A549 (cell line): ENCODE data around the gene HLF. TPM values are rescaled to one million over a fixed set of nuclear protein-coding genes. Genes with fewer than 3 reads are reported as not detected.
A peak's percentile ranks its signal among the peaks of the same experiment; 100 is the strongest.

Experiments used
- ATAC-seq, 2 experiments: fragments of 200-7000 bp in 1 of 2; fragments of >200 bp in 1 of 2; cut with Nextera tagmentation in 1 of 2; cut with Tn5 transposase in 1 of 2; 3 replicates each; pipeline versions ENCODE4 v1.8.0 to v1.9.1; 2018 to 2020; ENCODE audit warnings: mild to moderate bottlenecking in 1 of 2, moderate library complexity in 1 of 2
- CTCF ChIA-PET: fragments of 300-600 bp; sonication (Branson Sonifier 250); formaldehyde crosslinking; extraction: SDS; loops from one replicate; lab custom pipeline; 2021; ENCODE audit warnings: antibody characterized with exemption, inconsistent platforms; lab: Yijun Ruan, JAX
- POLR2A ChIA-PET: fragments of 350-600 bp; formaldehyde crosslinking; extraction: SDS; loops from one replicate; lab custom pipeline; 2021; ENCODE audit warnings: antibody characterized with exemption, inconsistent platforms; lab: Yijun Ruan, JAX
- DNase-seq, 2 experiments: peaks; one replicate each; pipeline versions ENCODE4 v3.0.0 to v3.0.0-alpha.2; 2011 to 2016; ENCODE audit warnings: low read depth in 1 of 2, low spot score in 1 of 2
- FAIRE-seq: peaks from 2 replicates; lab custom pipeline; 2011; peaks lifted over from hg19 to GRCh38; lab: Jason Lieb, UNC
- H3K27ac ChIP-seq, 2 experiments: fragments of >200 bp; sonication (Bioruptor Twin); formaldehyde crosslinking; 3 replicates each; pipeline ENCODE4 v1.5.1; 2016 to 2017
- H3K4me1 ChIP-seq: fragments of >200 bp; sonication (Bioruptor Twin); formaldehyde crosslinking; 3 replicates; pipeline ENCODE4 v1.6.1; 2016
- H3K4me2 ChIP-seq: fragments of >200 bp; sonication (Bioruptor Twin); formaldehyde crosslinking; 3 replicates; pipeline ENCODE4 v1.6.1; 2016
- H3K4me3 ChIP-seq: fragments of >200 bp; sonication (Bioruptor Twin); formaldehyde crosslinking; 3 replicates; pipeline ENCODE4 v1.5.1; 2016
- H3K9me3 ChIP-seq: fragments of >200 bp; sonication (Bioruptor Twin); formaldehyde crosslinking; 3 replicates; pipeline ENCODE4 v1.6.1; 2016
- CBX8 ChIP-seq: fragments of 200-600 bp; sonication (generic); IDR thresholded peaks from 2 replicates; pipeline ENCODE4 v1.6.1; 2016
- ELK1 ChIP-seq: fragments of 150-350 bp; IDR thresholded peaks from 2 replicates; pipeline ENCODE4 v1.6.1; 2014; ENCODE audit warnings: low read depth, mild to moderate bottlenecking, low read length
- EP300 ChIP-seq, 2 experiments: fragments of >200 bp; sonication (Bioruptor Twin); formaldehyde crosslinking; IDR thresholded peaks; 2 replicates in 1 of 2; 3 replicates in 1 of 2; pipeline ENCODE4 v1.6.1; 2016 to 2017
- ESRRA ChIP-seq: fragments of 150-350 bp; IDR thresholded peaks from 2 replicates; pipeline ENCODE4 v1.6.1; 2014; ENCODE audit warnings: mild to moderate bottlenecking, low read length, borderline replicate concordance
- GATA3 ChIP-seq: IDR thresholded peaks from 2 replicates; pipeline ENCODE4 v1.6.1; 2012; ENCODE audit warnings: borderline replicate concordance
- HOXB5 ChIP-seq: fragments of 250-450 bp; sonication (Bioruptor Pico); IDR thresholded peaks from 2 replicates; pipeline ENCODE4 v1.5.0; 2020; ENCODE audit warnings: mild to moderate bottlenecking, moderate library complexity
- KDM5A ChIP-seq: fragments of 200-600 bp; sonication (generic); IDR thresholded peaks from 2 replicates; pipeline ENCODE4 v1.6.1; 2016; ENCODE audit warnings: antibody characterized with exemption, mild to moderate bottlenecking
- MAFK ChIP-seq: fragments of 450-650 bp; IDR thresholded peaks from 2 replicates; pipeline ENCODE4 v1.6.1; 2014; ENCODE audit not compliant: partially characterized antibody
- MAX ChIP-seq: IDR thresholded peaks from 2 replicates; pipeline ENCODE4 v1.6.1; 2012
- NFE2L2 ChIP-seq: fragments of 150-350 bp; conservative IDR thresholded peaks from 2 replicates; pipeline ENCODE4 v1.6.1; 2014; ENCODE audit warnings: low read length
- NPAS2 ChIP-seq: fragments of 250-450 bp; sonication (Bioruptor Pico); IDR thresholded peaks from 2 replicates; pipeline ENCODE4 v1.8.0; 2022; ENCODE audit warnings: mild to moderate bottlenecking, moderate library complexity, borderline replicate concordance
- PHF8 ChIP-seq: fragments of 200-600 bp; sonication (generic); IDR thresholded peaks from 2 replicates; pipeline ENCODE4 v1.6.1; 2016; ENCODE audit warnings: low read depth, mild to moderate bottlenecking, antibody characterized with exemption, moderate library complexity, borderline replicate concordance
- RAD21 ChIP-seq, 2 experiments: fragments of >200 bp in 1 of 2; sonication (Bioruptor Twin) in 1 of 2; formaldehyde crosslinking in 1 of 2; IDR thresholded peaks in 1 of 2; conservative IDR thresholded peaks in 1 of 2; 2 replicates in 1 of 2; 3 replicates in 1 of 2; pipeline ENCODE4 v1.6.1; 2012 to 2018; ENCODE audit warnings: inconsistent platforms in 1 of 2
- RARB ChIP-seq: fragments of 250-450 bp; sonication (Bioruptor Pico); IDR thresholded peaks from 2 replicates; pipeline ENCODE4 v1.8.0; 2021; ENCODE audit warnings: mild to moderate bottlenecking, moderate library complexity
- RNF2 ChIP-seq: fragments of 200-600 bp; sonication (generic); IDR thresholded peaks from 2 replicates; pipeline ENCODE4 v1.6.1; 2016; ENCODE audit warnings: low read depth, mild to moderate bottlenecking, antibody characterized with exemption, moderate library complexity, borderline replicate concordance
- SMC3 ChIP-seq: fragments of >200 bp; sonication (Bioruptor Twin); formaldehyde crosslinking; IDR thresholded peaks from 3 replicates; pipeline ENCODE4 v1.6.1; 2018; ENCODE audit warnings: inconsistent platforms
- TFCP2L1 ChIP-seq: fragments of 250-450 bp; sonication (Bioruptor Pico); IDR thresholded peaks from 2 replicates; pipeline ENCODE4 v1.5.0; 2021; ENCODE audit warnings: mild to moderate bottlenecking
- ZC3H11A ChIP-seq: fragments of 450-650 bp; IDR thresholded peaks from 2 replicates; pipeline ENCODE4 v1.6.1; 2014; ENCODE audit warnings: antibody characterized with exemption, mild to moderate bottlenecking
- ZFP36 ChIP-seq: fragments of 450-650 bp; IDR thresholded peaks from 2 replicates; pipeline ENCODE4 v1.6.1; 2014; ENCODE audit warnings: borderline replicate concordance; ENCODE audit not compliant: partially characterized antibody
- ZNF302 ChIP-seq: fragments of 250-450 bp; sonication (Bioruptor Pico); IDR thresholded peaks from 2 replicates; pipeline ENCODE4 v1.9.0; 2021; ENCODE audit warnings: inconsistent platforms, mild to moderate bottlenecking, moderate library complexity
- WGBS: methylation state at CpG from one replicate; pipeline ENCODE4 v1.1.6; 2017; ENCODE audit errors: missing lambda C conversion rate; 5-methylcytosine and 5-hydroxymethylcytosine counted together
- polyA plus RNA-seq, 4 experiments: library from polyadenylated mRNA; depleted of rRNA in 3 of 4; stranded (reverse); fragments of >200 nt; fragmentation: RNase III in 1 of 4; extraction: RNeasy Plus Mini Kit Qiagen cat#74134 plus additional on column Dnase treatment in 1 of 4; gene quantifications; 2 replicates in 3 of 4; 3 replicates in 1 of 4; pipeline ENCODE4 v1.2.3, GENCODE V29; 2011 to 2017
- TF ChIP-seq, protein P1 (sequence below): fragments of >200 bp; sonication (Bioruptor Twin); formaldehyde crosslinking; IDR thresholded peaks from 3 replicates; pipeline ENCODE4 v1.6.1; 2016
- TF ChIP-seq, protein P2 (sequence below): fragments of 200-600 bp; sonication (generic); IDR thresholded peaks from 2 replicates; pipeline ENCODE4 v1.6.1; 2016; ENCODE audit warnings: antibody characterized with exemption, mild to moderate bottlenecking, moderate library complexity
- TF ChIP-seq, protein P3 (sequence below): fragments of 250-450 bp; sonication (Bioruptor Pico); IDR thresholded peaks from 2 replicates; pipeline ENCODE4 v1.5.0; 2021; ENCODE audit warnings: mild to moderate bottlenecking, moderate library complexity, borderline replicate concordance

The HLF gene
- polyA plus RNA-seq, 2 of the 4 experiments (the other 2 are of a cell fraction): 0.35 to 1.0 TPM

- TF ChIP-seq ELK1 (no peak), RARB (no peak), CBX8 (no peak), PHF8 (no peak), RNF2 (no peak)
Measured at GRCh38 chr17:55259684-55260111, 5.1 kb upstream of the HLF start (continued).

- no peak for ATAC-seq
- CTCF ChIA-PET: interaction anchor here (0.7 to 1.2 kb wide), 3 partner anchors 10 to 87 kb away, joined by 3 read pairs; no protein-coding TSS in a partner anchor
- 48% methylated on average over 2 of the region's 2 CpGs for WGBS
Measured at GRCh38 chr17:55261311-55261710, 3.4 kb upstream of the HLF start.

DNA sequence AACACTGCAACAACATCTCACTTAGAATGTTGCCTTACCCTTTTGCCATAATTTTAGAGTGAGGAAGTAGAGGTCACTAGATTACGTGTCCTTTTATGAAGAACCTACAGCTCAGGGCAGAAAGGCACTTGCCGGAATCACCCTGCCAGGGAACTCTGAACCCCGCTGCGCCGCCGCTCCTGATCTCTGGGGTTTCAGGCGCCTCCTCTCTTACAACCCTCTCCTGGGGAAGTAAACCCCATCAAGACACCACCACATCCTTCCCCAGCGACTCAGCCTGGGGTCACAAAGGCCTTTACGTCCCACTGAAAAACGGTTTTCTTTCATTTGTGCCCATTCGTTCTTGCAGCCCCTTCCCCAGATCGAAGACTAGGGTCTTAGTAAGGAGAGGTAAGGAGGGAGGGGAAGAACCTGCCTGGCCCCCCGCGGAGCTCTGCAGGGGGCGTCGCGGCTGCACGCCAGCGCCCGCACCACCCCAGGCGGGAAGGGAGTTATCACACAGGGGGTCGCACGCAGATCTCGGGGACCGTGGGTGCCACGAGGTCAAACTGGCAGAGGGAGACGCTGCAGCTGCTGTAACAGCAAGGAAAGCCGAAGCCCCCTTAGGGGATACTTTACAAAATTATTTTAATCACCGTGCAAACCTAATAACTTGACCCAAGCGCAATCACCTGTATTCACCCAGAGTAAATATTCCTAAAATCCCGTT lies 1.0 kb upstream of the HLF start:
- H3K4me2 ChIP-seq: peak overlapping the region; percentile 97
- 70% methylated on average over 31 of the region's 31 CpGs for WGBS
- peak overlapping the region; percentile 58; the same call in 2 of the 3 replicates for H3K4me3 ChIP-seq
- DNase-seq (no peak), FAIRE-seq (no peak)
- peaks cover 5% of the 10 kb centered on the region; the same call in 1 of the 3 replicates for H3K9me3 ChIP-seq
- H3K4me1 ChIP-seq: peaks cover 12% of the 10 kb centered on the region; the same call in 1 of the 3 replicates
- TF ChIP-seq, protein P1, sequence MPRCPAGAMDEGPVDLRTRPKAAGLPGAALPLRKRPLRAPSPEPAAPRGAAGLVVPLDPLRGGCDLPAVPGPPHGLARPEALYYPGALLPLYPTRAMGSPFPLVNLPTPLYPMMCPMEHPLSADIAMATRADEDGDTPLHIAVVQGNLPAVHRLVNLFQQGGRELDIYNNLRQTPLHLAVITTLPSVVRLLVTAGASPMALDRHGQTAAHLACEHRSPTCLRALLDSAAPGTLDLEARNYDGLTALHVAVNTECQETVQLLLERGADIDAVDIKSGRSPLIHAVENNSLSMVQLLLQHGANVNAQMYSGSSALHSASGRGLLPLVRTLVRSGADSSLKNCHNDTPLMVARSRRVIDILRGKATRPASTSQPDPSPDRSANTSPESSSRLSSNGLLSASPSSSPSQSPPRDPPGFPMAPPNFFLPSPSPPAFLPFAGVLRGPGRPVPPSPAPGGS: no peak
- no peak for TF ChIP-seq CBX8
- TF ChIP-seq NFE2L2: no peak
- no peak for TF ChIP-seq RAD21 (conservative IDR thresholded peaks at IDR 0.05 in 1 of 2, IDR thresholded peaks at IDR 0.05 in 1 of 2)
- TF ChIP-seq HOXB5 (CRISPR knock-in tag): no peak
- no peak for TF ChIP-seq ESRRA
- TF ChIP-seq SMC3: no peak
- no peak for TF ChIP-seq MAFK
- TF ChIP-seq, protein P2, sequence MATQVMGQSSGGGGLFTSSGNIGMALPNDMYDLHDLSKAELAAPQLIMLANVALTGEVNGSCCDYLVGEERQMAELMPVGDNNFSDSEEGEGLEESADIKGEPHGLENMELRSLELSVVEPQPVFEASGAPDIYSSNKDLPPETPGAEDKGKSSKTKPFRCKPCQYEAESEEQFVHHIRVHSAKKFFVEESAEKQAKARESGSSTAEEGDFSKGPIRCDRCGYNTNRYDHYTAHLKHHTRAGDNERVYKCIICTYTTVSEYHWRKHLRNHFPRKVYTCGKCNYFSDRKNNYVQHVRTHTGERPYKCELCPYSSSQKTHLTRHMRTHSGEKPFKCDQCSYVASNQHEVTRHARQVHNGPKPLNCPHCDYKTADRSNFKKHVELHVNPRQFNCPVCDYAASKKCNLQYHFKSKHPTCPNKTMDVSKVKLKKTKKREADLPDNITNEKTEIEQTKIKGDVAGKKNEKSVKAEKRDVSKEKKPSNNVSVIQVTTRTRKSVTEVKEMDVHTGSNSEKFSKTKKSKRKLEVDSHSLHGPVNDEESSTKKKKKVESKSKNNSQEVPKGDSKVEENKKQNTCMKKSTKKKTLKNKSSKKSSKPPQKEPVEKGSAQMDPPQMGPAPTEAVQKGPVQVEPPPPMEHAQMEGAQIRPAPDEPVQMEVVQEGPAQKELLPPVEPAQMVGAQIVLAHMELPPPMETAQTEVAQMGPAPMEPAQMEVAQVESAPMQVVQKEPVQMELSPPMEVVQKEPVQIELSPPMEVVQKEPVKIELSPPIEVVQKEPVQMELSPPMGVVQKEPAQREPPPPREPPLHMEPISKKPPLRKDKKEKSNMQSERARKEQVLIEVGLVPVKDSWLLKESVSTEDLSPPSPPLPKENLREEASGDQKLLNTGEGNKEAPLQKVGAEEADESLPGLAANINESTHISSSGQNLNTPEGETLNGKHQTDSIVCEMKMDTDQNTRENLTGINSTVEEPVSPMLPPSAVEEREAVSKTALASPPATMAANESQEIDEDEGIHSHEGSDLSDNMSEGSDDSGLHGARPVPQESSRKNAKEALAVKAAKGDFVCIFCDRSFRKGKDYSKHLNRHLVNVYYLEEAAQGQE: no peak
- TF ChIP-seq EP300 (IDR thresholded peaks at IDR 0.05): no peak
- no peak for TF ChIP-seq NPAS2 (CRISPR knock-in tag)
- TF ChIP-seq, all 56 proteins: peak for 0
- ATAC-seq: no peak
- POLR2A ChIA-PET: no interaction called here
- H3K27ac ChIP-seq: no peak overlapping the region
- CTCF ChIA-PET: interaction anchor here (0.9 to 1.6 kb wide), 4 partner anchors 13 to 251 kb away, joined by 3 to 5 read pairs (median 4); no protein-coding TSS in a partner anchor

More at GRCh38 chr17:55261311-55261710, 3.4 kb upstream of the HLF start:
- FAIRE-seq (no peak), DNase-seq (no peak)
- no peak overlapping the region for H3K4me3 ChIP-seq
- H3K4me1 ChIP-seq: peaks cover 12% of the 10 kb centered on the region; the same call in 1 of the 3 replicates
- no peak for TF ChIP-seq MAX
- TF ChIP-seq PHF8: no peak
- no peak for TF ChIP-seq TFCP2L1
- TF ChIP-seq ZFP36: no peak
- no peak for TF ChIP-seq ZC3H11A
- TF ChIP-seq ZNF302 (CRISPR knock-in tag): no peak
- no peak for TF ChIP-seq KDM5A
- TF ChIP-seq, protein P3, sequence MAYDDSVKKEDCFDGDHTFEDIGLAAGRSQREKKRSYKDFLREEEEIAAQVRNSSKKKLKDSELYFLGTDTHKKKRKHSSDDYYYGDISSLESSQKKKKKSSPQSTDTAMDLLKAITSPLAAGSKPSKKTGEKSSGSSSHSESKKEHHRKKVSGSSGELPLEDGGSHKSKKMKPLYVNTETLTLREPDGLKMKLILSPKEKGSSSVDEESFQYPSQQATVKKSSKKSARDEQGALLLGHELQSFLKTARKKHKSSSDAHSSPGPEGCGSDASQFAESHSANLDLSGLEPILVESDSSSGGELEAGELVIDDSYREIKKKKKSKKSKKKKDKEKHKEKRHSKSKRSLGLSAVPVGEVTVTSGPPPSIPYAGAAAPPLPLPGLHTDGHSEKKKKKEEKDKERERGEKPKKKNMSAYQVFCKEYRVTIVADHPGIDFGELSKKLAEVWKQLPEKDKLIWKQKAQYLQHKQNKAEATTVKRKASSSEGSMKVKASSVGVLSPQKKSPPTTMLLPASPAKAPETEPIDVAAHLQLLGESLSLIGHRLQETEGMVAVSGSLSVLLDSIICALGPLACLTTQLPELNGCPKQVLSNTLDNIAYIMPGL (CRISPR knock-in tag): no peak
- TF ChIP-seq GATA3: no peak
- no peak overlapping the region for H3K27ac ChIP-seq
- H3K9me3 ChIP-seq: peaks cover 5% of the 10 kb centered on the region; the same call in 1 of the 3 replicates
- no peak overlapping the region for H3K4me2 ChIP-seq
- POLR2A ChIA-PET: no interaction called here
